GM21381 (cell line): Measurements from ENCODE around the gene SCN7A.
A peak's percentile ranks its signal among the peaks of the same experiment; 100 is the strongest.
"Not testable (repeated sequence)": the region's sequence is repeated elsewhere in the genome, so short reads cannot be mapped to it uniquely, and the experiment has no call there.

Source experiments
- ATAC-seq: cut with Tn5 transposase; IDR thresholded peaks from one replicate; pipeline ENCODE4 v1.9.1; 2021; ENCODE audit warnings: mild to moderate bottlenecking, moderate library complexity; ENCODE audit not compliant: unreplicated experiment

SCN7A gene

DNA sequence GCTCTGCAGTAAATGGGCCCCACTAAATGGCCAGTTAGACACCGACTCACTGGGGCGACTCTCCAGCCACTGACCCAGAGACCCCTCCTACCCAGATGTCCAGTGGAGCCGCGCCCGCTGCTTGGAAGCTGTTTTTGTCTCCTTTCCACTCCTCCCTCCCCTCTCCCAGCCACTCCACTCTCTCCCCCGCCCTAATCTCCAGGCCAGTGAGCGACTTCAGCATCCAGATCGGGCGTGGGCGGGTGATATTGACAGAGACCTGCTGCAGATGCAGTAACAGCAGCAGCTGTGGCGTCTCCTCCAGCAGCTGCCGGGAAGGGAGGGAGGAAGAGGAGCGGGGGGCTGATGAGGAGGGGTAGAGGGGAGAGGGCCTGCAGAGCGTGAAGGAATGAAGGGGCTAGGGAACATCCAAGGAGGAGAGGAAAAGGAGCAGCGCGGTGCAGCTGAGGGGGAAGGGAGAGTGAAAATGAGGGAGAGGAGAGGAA lies at the start of gene SCN7A:
SCN7A (minus strand) TSS at position 110 of the 485 bp plus-strand sequence. CDS start 16,553 bp downstream, outside the sequence.
- ATAC-seq, result no peak

DNA sequence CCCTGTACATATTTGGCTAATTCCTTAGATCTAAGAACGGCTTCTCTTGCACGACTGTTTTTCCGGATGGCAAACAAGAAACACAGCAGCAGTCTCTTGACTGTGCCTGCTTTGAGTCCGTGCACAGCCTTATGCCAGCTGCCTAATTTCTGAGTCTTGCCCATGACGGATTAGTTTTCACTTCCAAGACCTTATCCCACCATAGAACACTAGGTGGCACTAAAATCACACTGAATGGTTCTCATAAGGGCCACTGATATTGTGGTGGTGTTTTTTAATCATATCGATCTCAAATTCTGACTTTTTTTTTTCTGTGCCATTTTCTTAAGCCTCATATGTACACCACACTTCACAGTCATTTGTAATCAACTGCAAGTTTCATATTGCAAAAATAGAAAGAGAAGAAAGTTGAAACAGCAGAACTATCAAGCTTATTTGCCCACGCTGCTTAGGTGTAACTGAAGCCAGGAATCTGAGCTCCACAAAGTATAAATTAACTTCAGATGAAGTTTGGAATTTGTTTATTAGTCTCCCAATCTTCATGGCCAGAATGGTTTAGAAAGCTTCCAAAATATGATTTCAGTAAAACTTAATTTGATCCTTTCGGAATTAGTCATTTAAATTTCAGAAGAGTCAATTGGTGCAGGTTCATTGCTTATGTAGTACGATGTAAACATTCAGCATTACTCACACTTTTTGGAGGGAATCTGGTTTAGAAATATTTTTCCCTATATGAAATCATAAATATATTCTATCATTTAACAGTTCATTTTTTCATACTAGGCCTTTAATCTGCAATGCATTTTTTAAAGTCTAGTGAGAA lies 45.5 kb upstream of the SCN7A start:
- ATAC-seq, result peak; percentile 90

DNA sequence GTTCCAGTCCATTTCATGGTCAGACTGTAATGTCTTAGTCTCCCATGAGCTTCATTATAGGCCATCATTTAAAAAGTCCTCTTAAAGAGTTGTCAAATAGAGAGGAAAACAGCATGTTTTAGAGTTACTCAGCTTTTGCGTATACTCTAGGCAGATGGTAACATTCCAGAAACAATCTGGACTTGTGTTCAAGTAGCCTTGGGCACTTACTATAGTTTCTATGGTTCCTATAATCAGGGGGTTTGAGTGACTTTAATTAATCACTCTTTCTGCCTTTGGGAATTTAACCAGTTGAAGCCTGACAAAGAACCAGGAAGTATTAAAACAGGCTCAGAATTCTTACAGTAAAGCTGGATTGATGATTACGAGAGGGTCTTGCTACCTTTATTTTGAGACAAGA lies 42.1 kb upstream of the SCN7A start:
- ATAC-seq, result no peak

DNA sequence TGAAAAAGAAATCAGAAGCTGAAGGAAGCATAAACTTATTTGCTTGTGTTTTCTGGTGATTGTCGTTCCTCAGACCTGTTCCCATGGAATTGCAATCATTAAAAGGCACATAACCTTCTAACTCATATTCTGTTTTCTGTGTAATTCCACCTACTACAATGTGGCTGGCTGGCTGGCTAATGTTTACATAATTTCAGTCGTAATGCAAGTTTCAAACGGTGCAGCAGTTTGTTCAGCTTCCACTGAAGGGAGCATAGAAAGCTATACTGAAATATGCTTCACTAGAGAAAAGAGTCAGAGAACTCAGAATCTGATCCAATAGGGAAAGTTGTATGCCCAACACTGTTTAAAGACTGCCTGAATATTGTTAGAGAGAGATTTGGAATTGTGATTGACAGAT lies 27.1 kb upstream of the SCN7A start:
- ATAC-seq, result no peak

- no peak for ATAC-seq
Measured at GRCh38 chr2:166520604-166521003, 26.6 kb upstream of the SCN7A start.

- no peak for ATAC-seq
Measured at GRCh38 chr2:166519391-166519962, 25.4 kb upstream of the SCN7A start.

- ATAC-seq, result no peak
Measured at GRCh38 chr2:166518634-166519390, 24.8 kb upstream of the SCN7A start.

DNA sequence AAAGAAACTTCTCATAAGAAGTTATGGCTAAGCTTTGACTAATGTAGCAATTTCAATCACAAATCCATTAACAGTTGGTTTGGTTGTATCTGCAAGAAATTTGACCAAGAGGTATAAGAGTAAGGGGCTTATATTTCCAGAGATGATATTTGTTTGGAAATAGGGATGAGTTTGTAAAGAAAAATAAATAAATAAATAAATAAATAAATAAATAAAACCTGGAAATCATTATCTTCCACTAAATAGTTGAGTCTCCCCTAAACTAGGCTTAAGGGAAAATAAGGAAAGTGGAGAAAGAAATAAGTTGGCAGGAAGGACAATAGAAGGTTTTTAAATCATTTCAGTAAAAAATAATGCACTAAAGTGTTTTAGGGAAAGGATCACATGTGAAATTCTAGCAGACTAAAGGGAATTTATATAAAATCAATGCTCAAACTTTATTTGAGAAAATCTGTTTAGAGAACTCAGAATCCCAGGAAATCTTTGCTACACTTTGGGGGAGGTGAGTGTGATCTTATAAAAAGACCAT lies 23.5 kb upstream of the SCN7A start:
- no peak for ATAC-seq

- no peak for ATAC-seq
Measured at GRCh38 chr2:166516712-166517303, 22.8 kb upstream of the SCN7A start.

DNA sequence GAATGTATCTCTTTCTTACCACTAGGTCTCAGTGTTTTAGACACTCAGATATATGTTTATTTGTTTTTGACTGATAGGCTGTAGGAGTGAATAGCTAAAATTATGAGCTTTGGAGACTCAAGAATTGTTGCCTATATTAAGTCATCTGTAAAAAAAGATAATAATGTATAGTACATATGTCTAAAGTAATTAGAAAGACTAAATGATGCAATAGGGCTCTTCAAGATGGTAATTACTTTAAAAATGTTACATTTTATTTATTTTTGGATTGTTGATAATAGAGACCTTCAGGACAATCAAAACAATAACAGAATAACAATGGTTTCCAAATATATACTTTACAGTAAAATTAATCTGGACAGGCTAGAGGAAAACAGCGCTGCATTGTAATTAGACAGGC lies 19.9 kb upstream of the SCN7A start:
- no peak for ATAC-seq

- no peak for ATAC-seq
Measured at GRCh38 chr2:166499281-166499680, 5.2 kb upstream of the SCN7A start.

DNA sequence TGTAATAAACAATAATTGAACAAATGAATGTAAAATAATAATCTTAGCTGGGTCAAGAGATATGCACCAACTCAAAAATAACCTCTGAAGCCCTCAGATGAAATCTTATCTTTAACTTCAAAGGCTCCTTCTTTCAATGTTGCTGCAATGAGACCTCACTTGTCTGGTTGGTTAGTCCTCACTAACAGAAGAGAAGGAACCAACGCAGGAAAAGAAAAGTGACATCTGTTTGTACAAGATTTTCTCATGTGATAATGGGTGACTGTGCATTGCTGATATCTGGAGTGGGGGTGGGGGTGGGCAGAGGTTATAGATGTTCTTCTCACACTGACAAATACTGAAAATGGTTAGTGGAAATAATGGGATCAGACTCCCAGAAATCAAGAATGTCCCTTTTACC lies 2.6 kb downstream of the SCN7A start:
- ATAC-seq, result no peak

- no peak for ATAC-seq
Measured at GRCh38 chr2:166487171-166487570, 6.9 kb downstream of the SCN7A start.

DNA sequence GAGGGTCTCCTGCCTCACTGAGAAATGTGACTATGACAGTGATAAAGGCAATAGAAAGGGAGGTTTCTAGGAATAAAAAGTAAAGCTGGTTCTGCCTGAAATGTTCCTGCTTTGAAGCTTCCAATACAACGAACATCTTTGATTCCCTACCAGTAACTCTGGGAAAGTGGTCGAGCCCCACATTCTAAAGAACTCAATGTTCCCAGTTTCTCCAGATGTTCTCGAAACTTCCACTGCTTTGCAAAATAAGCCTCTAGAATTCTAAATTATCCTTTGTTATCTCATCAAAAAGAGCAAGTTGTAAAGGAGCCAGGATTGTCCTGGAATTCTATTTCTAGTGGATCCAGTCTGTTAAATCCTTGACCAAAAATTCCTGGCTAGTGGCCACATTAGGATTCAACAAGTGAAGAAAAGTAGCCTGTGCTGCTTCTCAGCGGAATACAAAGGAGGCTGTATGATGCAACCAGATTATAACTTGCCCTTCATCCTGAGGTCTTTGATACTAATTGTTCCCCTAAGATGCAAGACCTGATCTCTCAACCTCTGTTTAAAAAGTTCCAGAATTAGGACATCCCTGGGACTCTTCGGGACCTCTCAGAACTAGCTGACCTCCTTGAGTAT lies 8.4 kb downstream of the SCN7A start:
- no peak for ATAC-seq

- no peak for ATAC-seq
Measured at GRCh38 chr2:166472332-166472731, 21.7 kb downstream of the SCN7A start.

GRCh38 chr2:166468124-166469024 lies 25.7 kb downstream of the SCN7A start:
- ATAC-seq, result no peak

GRCh38 chr2:166464187-166464586 lies 29.9 kb downstream of the SCN7A start:
- ATAC-seq, result no peak

DNA sequence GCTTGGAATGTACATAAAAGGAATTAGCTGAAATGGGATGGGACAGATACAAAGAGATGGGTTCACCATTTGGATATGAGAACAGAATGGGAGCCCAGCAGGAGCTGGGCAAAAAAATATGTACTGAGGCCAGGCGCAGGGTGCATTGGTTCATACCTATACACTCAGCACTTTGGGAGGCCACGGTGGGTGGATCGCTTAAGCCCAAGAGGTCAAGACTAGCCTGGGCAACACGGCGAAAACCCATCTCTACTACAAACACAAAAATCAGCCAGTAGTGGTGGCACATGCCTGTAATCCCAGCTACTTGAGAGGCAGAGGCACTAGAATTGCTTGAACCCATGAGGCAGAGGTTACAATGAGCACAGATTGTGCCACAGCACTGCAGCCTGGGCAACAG lies 30.4 kb downstream of the SCN7A start:
- ATAC-seq, result no peak

DNA sequence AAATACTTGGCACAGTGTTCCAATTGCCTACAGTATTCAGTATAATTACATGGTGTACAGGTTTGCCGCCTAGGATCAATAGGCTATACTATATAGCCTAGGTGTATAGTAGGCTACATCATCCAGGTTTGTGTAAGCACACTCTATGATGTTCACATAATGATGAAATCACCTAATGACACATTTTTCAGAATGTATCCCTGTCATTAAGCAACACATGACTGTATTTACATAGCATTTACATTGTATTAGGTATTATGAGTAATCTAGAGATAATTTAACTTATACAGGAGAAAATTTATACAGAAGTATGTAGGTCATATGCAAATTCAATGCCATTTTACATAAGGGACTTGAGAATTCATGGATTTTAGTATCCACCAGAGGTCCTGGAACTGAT lies 35.4 kb downstream of the SCN7A start:
- no peak for ATAC-seq

DNA sequence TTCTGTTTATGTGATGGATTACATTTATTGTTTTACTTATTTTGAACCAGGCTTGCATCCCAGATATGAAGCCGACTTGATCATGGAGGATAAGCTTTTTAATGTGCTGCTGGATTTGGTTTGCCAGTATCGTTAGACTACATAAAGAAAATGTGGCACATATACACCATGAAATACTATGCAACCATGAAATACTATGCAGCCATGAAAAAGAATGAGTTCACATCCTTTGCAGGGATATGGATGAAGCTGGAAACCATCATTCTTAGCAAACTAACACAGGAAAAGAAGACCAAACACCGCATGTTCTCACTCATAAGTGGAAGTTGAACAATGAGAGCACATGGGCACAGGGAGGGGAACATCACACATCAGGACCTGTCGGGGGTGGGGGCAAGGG lies 38.2 kb downstream of the SCN7A start:
- ATAC-seq, result not testable (repeated sequence)
